Esophagus squamous epithelium (tissue), 5 donors: ENCODE results near the gene ATP1A1. TPM values are rescaled to one million over a fixed set of nuclear protein-coding genes. Genes with fewer than 3 reads are reported as not detected.

ENCODE experiments used
- DNase-seq: peaks from one replicate; lab custom pipeline; 2025; lab: John Stamatoyannopoulos, UW
- H3K27ac ChIP-seq, 4 donors: fragments of 200-600 bp; sonication (generic); one replicate each; pipeline ENCODE4 v1.5.1; 2016 to 2019; ENCODE audit warnings: mild to moderate bottlenecking in 1 of 4
- H3K27me3 ChIP-seq, 4 donors: fragments of 200-600 bp; sonication (generic); 1 replicate in 3 of 4; 2 replicates in 1 of 4; pipeline versions ENCODE4 v1.5.1 to v1.6.0; 2017 to 2021; ENCODE audit warnings: antibody characterized with exemption in 1 of 4
- H3K36me3 ChIP-seq, 3 donors: fragments of 200-600 bp; sonication (generic); one replicate each; pipeline ENCODE4 v1.5.1; 2016 to 2019
- H3K4me1 ChIP-seq, 3 donors: fragments of 200-600 bp; sonication (generic); one replicate each; pipeline ENCODE4 v1.5.1; 2017 to 2019
- H3K4me3 ChIP-seq, 4 donors: fragments of 200-600 bp; sonication (generic); 1 replicate in 3 of 4; 2 replicates in 1 of 4; pipeline ENCODE4 v1.5.1; 2016 to 2019; ENCODE audit warnings: mild to moderate bottlenecking in 2 of 4, moderate library complexity in 1 of 4
- H3K9me3 ChIP-seq, 3 donors: fragments of 200-600 bp; sonication (generic); one replicate each; pipeline ENCODE4 v1.5.1; 2016 to 2019
- POLR2A ChIP-seq, 4 donors: fragments of 450-650 bp; IDR thresholded peaks; one replicate each; pipeline ENCODE4 v1.6.1; 2017; ENCODE audit warnings: antibody characterized with exemption in 4 of 4, mild to moderate bottlenecking in 4 of 4, moderate library complexity in 3 of 4
- WGBS, 2 donors: methylation state at CpG; one replicate each; pipeline ENCODE4 v1.1.5; 2018; 5-methylcytosine and 5-hydroxymethylcytosine counted together
- intact Hi-C: fragments of 100-400 bp; cut with DNase I; formaldehyde crosslinking; loops from one replicate; pipeline ENCODE4 v1.15.0; 2022
- total RNA-seq, 4 donors: library from RNA; depleted of rRNA; stranded (reverse); fragments of >200 nt; gene quantifications; one replicate each; pipeline ENCODE4 v1.1.0, GENCODE V29; 2016
- TF ChIP-seq, protein P1 (sequence below), 6 experiments: fragments of 450-650 bp in 4 of 6; fragments of 200-600 bp in 2 of 6; sonication (generic) in 2 of 6; IDR thresholded peaks; one replicate each; pipeline ENCODE4 v1.5.1; 2016 to 2019; ENCODE audit warnings: antibody characterized with exemption in 6 of 6, mild to moderate bottlenecking in 4 of 6, moderate library complexity in 4 of 6
- donor health status: DM: yes; HTN: yes; CAD: no.

ATP1A1 gene
- total RNA-seq, 4 donors from 2014 or later: 310 to 443 (median 391) TPM

DNA sequence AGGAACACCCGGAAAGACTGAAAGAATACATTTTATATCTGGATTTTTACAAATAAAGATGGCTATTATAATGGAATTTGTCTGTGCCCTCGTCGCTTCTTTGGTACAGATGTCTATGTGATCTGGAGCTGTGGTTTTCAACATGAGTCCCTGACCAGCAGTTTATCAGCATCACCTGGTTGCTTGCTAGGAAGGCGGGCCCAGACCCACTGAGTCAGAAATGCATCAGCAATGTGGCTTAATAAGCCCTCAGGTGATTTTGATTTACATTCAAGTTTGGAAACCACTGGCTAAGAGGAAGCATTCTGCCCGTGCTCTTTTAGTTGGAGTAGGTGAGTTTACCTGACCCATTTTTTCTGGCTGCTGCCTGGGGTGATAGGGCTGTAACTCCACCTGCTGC lies 31.7 kb downstream of the ATP1A1 start:
- DNase-seq: no peak
- WGBS, 2 donors: 38 to 57% methylated on average over 5 of the region's 5 CpGs
- intact Hi-C loops: no loop called here
- H3K4me1 ChIP-seq: peaks cover 4 to 59% (median 9%) of the 10 kb centered on the region in 3 donors
- H3K27ac ChIP-seq: peak overlapping the region in 1 of 4 donors; percentile 27
- no peak overlapping the region for H3K4me3 ChIP-seq
- H3K9me3 ChIP-seq: no peaks in the 10 kb centered on the region
- H3K36me3 ChIP-seq: peaks cover 41 to 88% (median 68%) of the 10 kb centered on the region in 3 donors
- TF ChIP-seq, protein P1, sequence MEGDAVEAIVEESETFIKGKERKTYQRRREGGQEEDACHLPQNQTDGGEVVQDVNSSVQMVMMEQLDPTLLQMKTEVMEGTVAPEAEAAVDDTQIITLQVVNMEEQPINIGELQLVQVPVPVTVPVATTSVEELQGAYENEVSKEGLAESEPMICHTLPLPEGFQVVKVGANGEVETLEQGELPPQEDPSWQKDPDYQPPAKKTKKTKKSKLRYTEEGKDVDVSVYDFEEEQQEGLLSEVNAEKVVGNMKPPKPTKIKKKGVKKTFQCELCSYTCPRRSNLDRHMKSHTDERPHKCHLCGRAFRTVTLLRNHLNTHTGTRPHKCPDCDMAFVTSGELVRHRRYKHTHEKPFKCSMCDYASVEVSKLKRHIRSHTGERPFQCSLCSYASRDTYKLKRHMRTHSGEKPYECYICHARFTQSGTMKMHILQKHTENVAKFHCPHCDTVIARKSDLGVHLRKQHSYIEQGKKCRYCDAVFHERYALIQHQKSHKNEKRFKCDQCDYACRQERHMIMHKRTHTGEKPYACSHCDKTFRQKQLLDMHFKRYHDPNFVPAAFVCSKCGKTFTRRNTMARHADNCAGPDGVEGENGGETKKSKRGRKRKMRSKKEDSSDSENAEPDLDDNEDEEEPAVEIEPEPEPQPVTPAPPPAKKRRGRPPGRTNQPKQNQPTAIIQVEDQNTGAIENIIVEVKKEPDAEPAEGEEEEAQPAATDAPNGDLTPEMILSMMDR (IDR thresholded peaks at IDR 0.05): no peak
- no peak for TF ChIP-seq POLR2A (IDR thresholded peaks at IDR 0.05)
- H3K27me3 ChIP-seq: no peaks in the 10 kb centered on the region

- Histone ChIP-seq H3K9me3 (no peaks in the 10 kb centered on the region), H3K4me1 (peaks cover 4 to 67% (median 9%) of the 10 kb centered on the region in 3 donors), H3K27me3 (no peaks in the 10 kb centered on the region), H3K4me3 (no peak overlapping the region), H3K27ac (peak overlapping the region in 2 of 4 donors; percentile 13 to 27), H3K36me3 (peaks cover 33 to 80% (median 60%) of the 10 kb centered on the region in 3 donors)
- intact Hi-C loops: no loop called here
- DNase-seq: no peak
- WGBS, 2 donors: 65 to 76% methylated on average over 11 to 14 of the region's 14 CpGs
- TF ChIP-seq, protein P1 (IDR thresholded peaks at IDR 0.05): no peak
- no peak for TF ChIP-seq POLR2A (IDR thresholded peaks at IDR 0.05)
Observed at GRCh38 chr1:116405241-116406135, 32.4 kb downstream of the ATP1A1 start.

DNA sequence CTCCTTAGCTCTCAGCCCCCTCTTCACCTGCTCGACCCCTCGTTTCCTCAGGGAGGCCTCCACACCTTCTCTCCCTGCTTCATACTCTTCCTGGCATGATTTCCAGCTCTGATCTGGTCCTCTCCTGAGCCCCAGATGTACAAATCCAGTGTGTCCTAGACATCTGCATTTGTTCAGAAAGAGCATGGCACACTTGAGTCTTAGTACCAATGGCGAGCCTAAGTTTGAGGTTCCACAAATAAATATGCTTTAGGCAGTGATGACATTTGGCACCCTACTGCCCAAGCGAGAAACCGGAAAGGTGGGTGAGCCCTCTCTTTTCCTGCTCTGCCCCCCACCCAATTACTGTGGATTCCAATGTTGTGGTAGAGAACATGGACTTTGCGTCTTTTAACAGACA lies 34.0 kb downstream of the ATP1A1 start:
- no peaks in the 10 kb centered on the region for H3K27me3 ChIP-seq
- peaks cover 4 to 82% (median 9%) of the 10 kb centered on the region in 3 donors for H3K4me1 ChIP-seq
- H3K36me3 ChIP-seq: peaks cover 27 to 65% (median 45%) of the 10 kb centered on the region in 3 donors
- 91 to 93% methylated on average over 6 of the region's 6 CpGs for WGBS, 2 donors
- H3K27ac ChIP-seq: no peak overlapping the region
- H3K9me3 ChIP-seq: no peaks in the 10 kb centered on the region
- TF ChIP-seq, protein P1 (IDR thresholded peaks at IDR 0.05): no peak
- TF ChIP-seq POLR2A (IDR thresholded peaks at IDR 0.05): no peak
- intact Hi-C loops: no loop called here
- DNase-seq: no peak
- H3K4me3 ChIP-seq: no peak overlapping the region

GRCh38 chr1:116408193-116408592 lies 35.1 kb downstream of the ATP1A1 start:
- DNase-seq: no peak
- intact Hi-C loops: no loop called here
- Histone ChIP-seq H3K27me3 (no peaks in the 10 kb centered on the region), H3K27ac (peak overlapping the region in 2 of 4 donors; percentile 32 to 68), H3K36me3 (peaks cover 22 to 53% (median 33%) of the 10 kb centered on the region in 3 donors), H3K4me1 (peaks cover 4 to 89% (median 9%) of the 10 kb centered on the region in 3 donors), H3K9me3 (no peaks in the 10 kb centered on the region), H3K4me3 (no peak overlapping the region)
- WGBS, 2 donors: 46 to 80% methylated on average over 1 to 2 of the region's 2 CpGs
- TF ChIP-seq, protein P1 (IDR thresholded peaks at IDR 0.05): peak in 2 of 6 experiments; percentile 21 to 28
- no peak for TF ChIP-seq POLR2A (IDR thresholded peaks at IDR 0.05)
